Activated T-cell treated with anti-CD3 and anti-CD28 coated beads for 48 hours (primary cell): ENCODE data around the gene ABCB4.
"Not testable (repeated sequence)": the region's sequence is repeated elsewhere in the genome, so short reads cannot be mapped to it uniquely, and the experiment has no call there.

ENCODE experiments used
- DNase-seq: peaks from one replicate; pipeline ENCODE4 v3.0.0-alpha.2; 2020; ENCODE audit warnings: low read depth

Gene ABCB4

GRCh38 chr7:87474533-87475358, 734 bp downstream of the ABCB4 start:
- no peak for DNase-seq

GRCh38 chr7:87473986-87474385, 1.5 kb downstream of the ABCB4 start:
- no peak for DNase-seq

- DNase-seq = no peak
Observed at GRCh38 chr7:87473192-87473591, 2.3 kb downstream of the ABCB4 start.

- DNase-seq = no peak
Observed at GRCh38 chr7:87471473-87471872, 4.0 kb downstream of the ABCB4 start.

GRCh38 chr7:87469204-87469603, 6.3 kb downstream of the ABCB4 start:
- not testable (repeated sequence) for DNase-seq

GRCh38 chr7:87465534-87465880, 10.0 kb downstream of the ABCB4 start:
- not testable (repeated sequence) for DNase-seq

GRCh38 chr7:87464830-87465533, 10.5 kb downstream of the ABCB4 start:
- DNase-seq = not testable (repeated sequence)

GRCh38 chr7:87463982-87464381, 11.5 kb downstream of the ABCB4 start:
- no peak for DNase-seq

- not testable (repeated sequence) for DNase-seq
Observed at GRCh38 chr7:87460444-87460843, 15.0 kb downstream of the ABCB4 start.

GRCh38 chr7:87459941-87460340, 15.5 kb downstream of the ABCB4 start:
- no peak for DNase-seq

- DNase-seq = no peak
Observed at GRCh38 chr7:87458148-87458547, 17.3 kb downstream of the ABCB4 start.

GRCh38 chr7:87456247-87456646, 19.2 kb downstream of the ABCB4 start:
- DNase-seq = no peak

GRCh38 chr7:87452279-87452678, 23.2 kb downstream of the ABCB4 start:
- no peak for DNase-seq

- no peak for DNase-seq
Observed at GRCh38 chr7:87451187-87451586, 24.3 kb downstream of the ABCB4 start.

GRCh38 chr7:87450706-87451105, 24.8 kb downstream of the ABCB4 start:
- no peak for DNase-seq

- no peak for DNase-seq
Observed at GRCh38 chr7:87448388-87448787, 27.1 kb downstream of the ABCB4 start.

GRCh38 chr7:87447116-87447635, 28.3 kb downstream of the ABCB4 start:
- no peak for DNase-seq

GRCh38 chr7:87445897-87446296, 29.6 kb downstream of the ABCB4 start:
- DNase-seq = no peak

- no peak for DNase-seq
Observed at GRCh38 chr7:87435546-87435945, 39.9 kb downstream of the ABCB4 start.

GRCh38 chr7:87432536-87432935, 42.9 kb downstream of the ABCB4 start:
- DNase-seq = no peak

- DNase-seq = no peak
Observed at GRCh38 chr7:87427288-87427687, 48.2 kb downstream of the ABCB4 start.

GRCh38 chr7:87426160-87426559, 49.3 kb downstream of the ABCB4 start:
- DNase-seq = no peak

- no peak for DNase-seq
Observed at GRCh38 chr7:87424075-87424474, 51.4 kb downstream of the ABCB4 start.
